HepG2 (cell line): ENCODE data around the gene FOSL2. TPM values are rescaled to one million over a fixed set of nuclear protein-coding genes. Genes with fewer than 3 reads are reported as not detected.

Experiments used
- BCL3 ChIP-seq: sonication (generic); formaldehyde crosslinking; IDR thresholded peaks from 2 replicates; pipeline ENCODE4 v1.5.1; 2020; ENCODE audit warnings: mild to moderate bottlenecking, missing genetic modification reagents, moderate library complexity
- CBX1 ChIP-seq: IDR thresholded peaks from one replicate; pipeline ENCODE4 v1.6.1; 2016; ENCODE audit warnings: antibody characterized with exemption, low read depth
- GTF2F1 ChIP-seq: fragments of 150-350 bp; IDR thresholded peaks from 2 replicates; pipeline ENCODE4 v1.6.1; 2014; ENCODE audit warnings: low read length
- JUNB ChIP-seq: sonication (generic); formaldehyde crosslinking; IDR thresholded peaks from 2 replicates; pipeline ENCODE4 v1.8.0; 2022; ENCODE audit warnings: missing genetic modification reagents, mild to moderate bottlenecking, borderline replicate concordance
- KLF15 ChIP-seq: sonication (generic); formaldehyde crosslinking; IDR thresholded peaks from 2 replicates; pipeline ENCODE4 v1.8.1; 2023; ENCODE audit warnings: borderline replicate concordance, mild to moderate bottlenecking, inconsistent platforms, missing genetic modification reagents, mixed read lengths
- NCOA5 ChIP-seq: sonication (generic); formaldehyde crosslinking; IDR thresholded peaks from 2 replicates; pipeline ENCODE4 v1.4.0; 2020; ENCODE audit warnings: missing genetic modification reagents
- NFIB ChIP-seq: sonication (generic); formaldehyde crosslinking; IDR thresholded peaks from 2 replicates; pipeline ENCODE4 v1.9.0; 2021; ENCODE audit warnings: missing genetic modification reagents, mild to moderate bottlenecking, borderline replicate concordance
- SMAD3 ChIP-seq: sonication (generic); formaldehyde crosslinking; IDR thresholded peaks from 2 replicates; pipeline ENCODE4 v1.4.0; 2020; ENCODE audit warnings: missing genetic modification reagents
- SSRP1 ChIP-seq: IDR thresholded peaks from 2 replicates; pipeline ENCODE4 v1.6.1; 2016; ENCODE audit warnings: control low read depth
- TBX2 ChIP-seq: sonication (generic); formaldehyde crosslinking; IDR thresholded peaks from 2 replicates; pipeline ENCODE4 v1.5.0; 2020; ENCODE audit warnings: missing genetic modification reagents, mild to moderate bottlenecking, borderline replicate concordance
- ZFP36L1 ChIP-seq: sonication (generic); formaldehyde crosslinking; IDR thresholded peaks from 2 replicates; pipeline ENCODE4 v1.8.0; 2022; ENCODE audit warnings: mild to moderate bottlenecking, missing genetic modification reagents, moderate library complexity
- ZNF382 ChIP-seq: sonication (generic); formaldehyde crosslinking; IDR thresholded peaks from 2 replicates; pipeline ENCODE4 v1.5.0; 2020; ENCODE audit warnings: missing genetic modification reagents, mild to moderate bottlenecking, borderline replicate concordance
- ZNF432 ChIP-seq: sonication (generic); formaldehyde crosslinking; IDR thresholded peaks from 2 replicates; pipeline ENCODE4 v1.5.0; 2020; ENCODE audit warnings: missing genetic modification reagents, mild to moderate bottlenecking, borderline replicate concordance
- ZNF598 ChIP-seq: sonication (generic); formaldehyde crosslinking; IDR thresholded peaks from 2 replicates; pipeline ENCODE4 v1.5.1; 2020; ENCODE audit warnings: mild to moderate bottlenecking, missing genetic modification reagents, borderline replicate concordance
- ZNF776 ChIP-seq: sonication (generic); formaldehyde crosslinking; IDR thresholded peaks from 2 replicates; pipeline ENCODE4 v1.4.0; 2020; ENCODE audit warnings: mild to moderate bottlenecking, missing genetic modification reagents
- polyA plus RNA-seq, 8 experiments: library from polyadenylated mRNA; depleted of rRNA in 3 of 8; stranded (reverse) in 7 of 8; unstranded in 1 of 8; fragments of >200 nt; fragmentation: Illumina TruSeq in 4 of 8; extraction: Trizol in 4 of 8; gene quantifications; 2 replicates each; pipeline versions ENCODE4 v1.2.1 to v1.2.3, GENCODE V29; 2011 to 2016; ENCODE audit warnings: low read depth in 4 of 8, missing spikeins in 1 of 8, mixed read lengths in 1 of 8; ENCODE audit not compliant: insufficient read depth in 1 of 8
- total RNA-seq, 5 experiments: library from RNA; depleted of rRNA; stranded (reverse); fragments of >200 nt; fragmentation: Illumina TruSeq; extraction: Trizol; gene quantifications; 2 replicates each; pipeline ENCODE4 v1.2.3, GENCODE V29; 2016; ENCODE audit warnings: low read depth in 1 of 5
- TF ChIP-seq, protein P1 (sequence below), 2 experiments: sonication (generic) in 1 of 2; formaldehyde crosslinking in 1 of 2; IDR thresholded peaks; 2 replicates each; pipeline versions ENCODE4 v1.6.1 to v1.9.0; 2014 to 2022; ENCODE audit warnings: antibody characterized with exemption in 1 of 2, borderline replicate concordance in 1 of 2, inconsistent platforms in 1 of 2, low read depth in 1 of 2, missing genetic modification reagents in 1 of 2
- TF ChIP-seq, protein P2 (sequence below): sonication (generic); formaldehyde crosslinking; IDR thresholded peaks from 2 replicates; pipeline ENCODE4 v1.8.0; 2022; ENCODE audit warnings: mild to moderate bottlenecking, missing genetic modification reagents, moderate library complexity

The FOSL2 gene
- total and polyA plus RNA-seq, 2 of the 13 experiments (the other 11 are each of a cell fraction or from before 2014, with no cell fraction given), result 3.4 to 18.1 TPM

GRCh38 chr2:28390241-28390745 is 2.4 kb upstream of the FOSL2 start (continued):
- no peak for TF ChIP-seq TBX2 (CRISPR knock-in tag)
- no peak for TF ChIP-seq JUNB (CRISPR knock-in tag)
- TF ChIP-seq, protein P1, sequence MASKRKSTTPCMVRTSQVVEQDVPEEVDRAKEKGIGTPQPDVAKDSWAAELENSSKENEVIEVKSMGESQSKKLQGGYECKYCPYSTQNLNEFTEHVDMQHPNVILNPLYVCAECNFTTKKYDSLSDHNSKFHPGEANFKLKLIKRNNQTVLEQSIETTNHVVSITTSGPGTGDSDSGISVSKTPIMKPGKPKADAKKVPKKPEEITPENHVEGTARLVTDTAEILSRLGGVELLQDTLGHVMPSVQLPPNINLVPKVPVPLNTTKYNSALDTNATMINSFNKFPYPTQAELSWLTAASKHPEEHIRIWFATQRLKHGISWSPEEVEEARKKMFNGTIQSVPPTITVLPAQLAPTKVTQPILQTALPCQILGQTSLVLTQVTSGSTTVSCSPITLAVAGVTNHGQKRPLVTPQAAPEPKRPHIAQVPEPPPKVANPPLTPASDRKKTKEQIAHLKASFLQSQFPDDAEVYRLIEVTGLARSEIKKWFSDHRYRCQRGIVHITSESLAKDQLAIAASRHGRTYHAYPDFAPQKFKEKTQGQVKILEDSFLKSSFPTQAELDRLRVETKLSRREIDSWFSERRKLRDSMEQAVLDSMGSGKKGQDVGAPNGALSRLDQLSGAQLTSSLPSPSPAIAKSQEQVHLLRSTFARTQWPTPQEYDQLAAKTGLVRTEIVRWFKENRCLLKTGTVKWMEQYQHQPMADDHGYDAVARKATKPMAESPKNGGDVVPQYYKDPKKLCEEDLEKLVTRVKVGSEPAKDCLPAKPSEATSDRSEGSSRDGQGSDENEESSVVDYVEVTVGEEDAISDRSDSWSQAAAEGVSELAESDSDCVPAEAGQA (IDR thresholded peaks at IDR 0.05; ENCODE audit: low read depth), result no peak
- TF ChIP-seq, protein P1 (CRISPR knock-in tag; IDR thresholded peaks at IDR 0.05; ENCODE audit: borderline replicate concordance), result no peak
- TF ChIP-seq GTF2F1, result no peak
- no peak for TF ChIP-seq ZNF432
- no peak for TF ChIP-seq ZNF382 (CRISPR knock-in tag)
- TF ChIP-seq CBX1, result no peak
- no peak for TF ChIP-seq ZNF598
- TF ChIP-seq NFIB (CRISPR knock-in tag), result no peak
- 0 out of 2 replicates have a peak, but pooled peaks have one; percentile 11 for TF ChIP-seq BCL3 (CRISPR knock-in tag)
- no peak for TF ChIP-seq SSRP1 (CRISPR knock-in tag)
- no peak for TF ChIP-seq KLF15 (CRISPR knock-in tag)
- no peak for TF ChIP-seq NCOA5 (CRISPR knock-in tag)
- TF ChIP-seq ZNF776 (CRISPR knock-in tag), result peak; percentile 77
- TF ChIP-seq, protein P2, sequence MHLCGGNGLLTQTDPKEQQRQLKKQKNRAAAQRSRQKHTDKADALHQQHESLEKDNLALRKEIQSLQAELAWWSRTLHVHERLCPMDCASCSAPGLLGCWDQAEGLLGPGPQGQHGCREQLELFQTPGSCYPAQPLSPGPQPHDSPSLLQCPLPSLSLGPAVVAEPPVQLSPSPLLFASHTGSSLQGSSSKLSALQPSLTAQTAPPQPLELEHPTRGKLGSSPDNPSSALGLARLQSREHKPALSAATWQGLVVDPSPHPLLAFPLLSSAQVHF (CRISPR knock-in tag), result peak; percentile 24; the same call in 1 of the 2 replicates
- TF ChIP-seq ZFP36L1 (CRISPR knock-in tag), result no peak
- TF ChIP-seq SMAD3, result peak; percentile 32; the same call in 1 of the 2 replicates
